ENCODE measurements around the gene GARNL3.

Gene GARNL3

GRCh38 chr9:127398715-127399400 lies 134.3 kb downstream of the GARNL3 start:
- no peak for DNase-seq (ENCODE audit: low read depth in 2 of 2, low spot score in 1 of 2)

DNA sequence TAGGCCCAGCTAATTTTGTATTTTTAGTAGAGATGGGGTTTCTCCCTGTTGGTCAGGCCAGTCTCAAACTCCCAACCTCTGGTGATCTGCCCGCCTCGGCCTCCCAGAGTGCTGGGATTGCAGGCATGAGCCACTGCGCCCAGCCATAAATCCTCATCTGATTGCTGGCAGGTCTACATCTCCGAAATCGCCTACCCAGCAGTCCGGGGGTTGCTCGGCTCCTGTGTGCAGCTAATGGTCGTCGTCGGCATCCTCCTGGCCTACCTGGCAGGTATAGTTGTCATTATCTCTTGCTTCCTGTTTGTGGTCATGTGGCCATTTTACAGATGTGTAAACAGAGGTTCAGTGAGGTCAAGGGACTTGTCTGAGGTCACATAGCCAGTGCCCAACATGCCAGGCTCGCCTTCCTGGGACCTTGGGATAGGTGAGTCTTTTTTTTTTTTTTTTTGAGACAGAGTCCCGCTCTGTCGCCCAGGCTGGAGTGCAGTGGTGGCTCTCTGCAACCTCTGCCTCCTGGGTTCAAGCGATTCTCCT lies 135.2 kb downstream of the GARNL3 start:
- no peak for DNase-seq (ENCODE audit: low read depth in 2 of 2, low spot score in 1 of 2)

GRCh38 chr9:127402401-127403090 lies 138.0 kb downstream of the GARNL3 start:
- no peak for DNase-seq (ENCODE audit: low read depth in 2 of 2, low spot score in 1 of 2)

GRCh38 chr9:127403507-127404192 lies 139.1 kb downstream of the GARNL3 start:
- no peak for DNase-seq (ENCODE audit: low read depth in 2 of 2, low spot score in 1 of 2)

- DNase-seq (ENCODE audit: low read depth in 2 of 2, low spot score in 1 of 2): no peak
These were observed 140.1 kb downstream of the GARNL3 start for GRCh38 chr9:127404631-127405030.

DNA sequence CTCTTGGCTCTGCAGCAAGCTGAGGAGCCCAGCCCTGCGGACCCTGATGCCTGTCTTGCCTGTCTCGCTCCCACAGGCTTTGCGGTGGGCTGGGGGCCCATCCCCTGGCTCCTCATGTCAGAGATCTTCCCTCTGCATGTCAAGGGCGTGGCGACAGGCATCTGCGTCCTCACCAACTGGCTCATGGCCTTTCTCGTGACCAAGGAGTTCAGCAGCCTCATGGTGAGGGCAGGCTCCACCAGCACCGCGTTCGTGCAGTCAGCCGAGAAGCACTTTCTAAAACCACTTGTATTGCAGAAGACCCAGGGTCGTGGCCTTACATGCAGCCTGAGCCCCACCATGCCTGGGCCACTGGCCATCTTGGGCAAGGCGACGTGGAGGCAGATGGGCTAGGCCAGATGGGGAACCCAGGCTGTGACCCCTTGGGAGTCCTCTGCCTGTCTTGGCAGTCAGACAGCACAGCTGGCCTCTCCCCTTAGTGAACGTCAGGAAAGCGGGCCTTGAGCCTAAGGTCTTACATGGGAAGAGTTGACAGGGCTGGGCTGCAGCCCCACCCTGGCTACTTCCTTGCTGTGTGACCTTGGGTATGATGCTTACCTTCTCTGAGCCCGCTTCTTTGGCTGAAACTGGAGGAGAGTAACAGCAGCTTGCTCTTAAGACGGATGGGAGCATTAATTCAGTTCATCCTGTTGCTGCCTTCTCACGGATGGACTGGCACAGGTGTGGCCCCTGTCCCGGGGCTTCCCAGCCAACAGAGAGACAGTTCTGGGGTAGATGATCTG lies 141.0 kb downstream of the GARNL3 start:
- DNase-seq (ENCODE audit: low read depth in 2 of 2, low spot score in 1 of 2): no peak

DNA sequence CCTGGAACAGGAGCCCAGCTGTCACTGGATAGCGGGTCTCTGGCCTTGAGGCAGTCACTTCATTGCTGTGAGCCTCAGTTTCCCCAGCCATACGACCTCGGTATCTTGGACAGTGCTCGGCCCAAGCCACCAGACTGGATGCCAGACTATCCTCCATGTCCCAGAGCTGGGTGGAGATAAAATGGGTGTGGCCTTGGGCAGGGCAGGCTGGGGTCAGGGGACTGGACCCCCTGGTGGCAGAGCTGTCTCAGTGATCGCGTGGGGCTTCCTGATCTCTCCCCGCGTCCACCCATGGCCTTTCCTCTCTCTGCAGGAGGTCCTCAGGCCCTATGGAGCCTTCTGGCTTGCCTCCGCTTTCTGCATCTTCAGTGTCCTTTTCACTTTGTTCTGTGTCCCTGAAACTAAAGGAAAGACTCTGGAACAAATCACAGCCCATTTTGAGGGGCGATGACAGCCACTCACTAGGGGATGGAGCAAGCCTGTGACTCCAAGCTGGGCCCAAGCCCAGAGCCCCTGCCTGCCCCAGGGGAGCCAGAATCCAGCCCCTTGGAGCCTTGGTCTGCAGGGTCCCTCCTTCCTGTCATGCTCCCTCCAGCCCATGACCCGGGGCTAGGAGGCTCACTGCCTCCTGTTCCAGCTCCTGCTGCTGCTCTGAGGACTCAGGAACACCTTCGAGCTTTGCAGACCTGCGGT lies 142.4 kb downstream of the GARNL3 start:
- DNase-seq (ENCODE audit: low read depth in 2 of 2, low spot score in 1 of 2): no peak

- no peak for DNase-seq (ENCODE audit: low read depth in 2 of 2, low spot score in 1 of 2)
These were observed 142.9 kb downstream of the GARNL3 start for GRCh38 chr9:127407492-127407843.

GRCh38 chr9:127411122-127411521 lies 146.5 kb downstream of the GARNL3 start:
- no peak for DNase-seq (ENCODE audit: low read depth in 2 of 2, low spot score in 1 of 2)

- no peak for DNase-seq (ENCODE audit: low read depth in 2 of 2, low spot score in 1 of 2)
These were observed 150.6 kb downstream of the GARNL3 start for GRCh38 chr9:127415141-127415540.

DNA sequence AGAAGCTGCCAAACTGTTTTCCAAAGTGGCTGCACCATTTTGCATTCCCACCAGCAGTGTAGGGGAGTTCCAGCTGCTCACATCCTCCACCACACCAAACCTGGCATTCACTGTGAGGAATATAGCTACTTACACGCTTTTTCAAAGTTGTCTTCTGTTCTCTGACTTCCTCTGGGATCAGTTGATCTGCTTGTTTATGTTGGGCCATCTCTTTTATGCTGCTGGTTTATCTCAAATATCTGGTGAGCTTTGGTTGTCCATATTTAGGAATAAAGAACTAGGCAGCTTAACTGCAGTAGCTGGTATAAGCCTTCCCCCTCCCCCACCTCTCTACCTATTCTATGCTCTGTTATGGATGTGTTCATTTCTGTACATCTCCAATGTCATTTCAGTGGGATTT lies 151.1 kb downstream of the GARNL3 start:
- DNase-seq (ENCODE audit: low read depth in 2 of 2, low spot score in 1 of 2): no peak

DNA sequence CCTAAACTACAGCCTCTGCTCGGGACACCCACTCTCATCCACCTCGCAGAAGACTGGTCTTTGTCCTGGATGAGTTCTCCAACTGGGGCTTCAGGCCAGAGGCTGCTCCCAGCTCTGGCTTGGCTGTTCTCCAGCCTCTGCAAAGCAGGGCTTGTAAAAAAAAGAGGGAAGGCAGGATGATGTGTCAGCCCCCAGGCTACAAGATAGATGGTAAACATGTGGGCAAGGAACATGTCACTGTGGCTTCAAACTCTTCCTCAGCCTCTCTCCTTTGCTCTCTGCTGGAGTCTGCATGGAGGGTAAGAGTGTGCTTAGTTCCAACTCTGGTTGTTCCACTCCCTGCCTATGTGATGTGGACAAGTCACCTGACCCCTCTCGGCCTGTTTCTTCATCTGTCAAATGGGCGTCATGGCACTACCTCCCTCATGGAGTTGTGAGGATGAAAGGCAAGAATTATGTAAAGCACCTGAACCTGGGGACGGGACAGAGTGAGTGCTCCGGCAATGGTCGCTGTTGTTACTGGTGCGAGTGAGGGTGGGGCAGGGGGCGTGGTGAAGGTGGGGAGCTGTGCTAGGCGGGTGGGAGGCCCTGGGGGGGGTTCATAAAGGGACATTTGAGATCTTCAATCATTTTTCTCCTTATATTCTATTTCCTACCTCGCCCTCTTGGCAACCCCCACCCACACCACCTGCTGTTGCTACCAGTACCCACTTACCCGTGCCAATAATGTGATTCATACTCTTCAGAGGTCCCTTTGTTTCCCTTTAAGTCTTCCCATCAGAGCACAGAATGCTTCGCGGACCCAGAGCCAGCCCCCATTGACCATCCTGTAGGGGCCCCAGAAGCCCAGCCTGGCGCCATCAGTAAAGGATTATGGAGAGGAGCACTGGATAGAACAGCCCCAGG lies 152.8 kb downstream of the GARNL3 start:
- DNase-seq (ENCODE audit: low read depth in 2 of 2, low spot score in 1 of 2): no peak

- DNase-seq (ENCODE audit: low read depth in 2 of 2, low spot score in 1 of 2): no peak
These were observed 153.5 kb downstream of the GARNL3 start for GRCh38 chr9:127418037-127418471.

GRCh38 chr9:127419348-127419747 lies 154.8 kb downstream of the GARNL3 start:
- DNase-seq (ENCODE audit: low read depth in 2 of 2, low spot score in 1 of 2): no peak

- no peak for DNase-seq (ENCODE audit: low read depth in 2 of 2, low spot score in 1 of 2)
These were observed 156.5 kb downstream of the GARNL3 start for GRCh38 chr9:127421057-127421456.

- DNase-seq (ENCODE audit: low read depth in 2 of 2, low spot score in 1 of 2): no peak
These were observed 157.7 kb downstream of the GARNL3 start for GRCh38 chr9:127422133-127422782.

DNA sequence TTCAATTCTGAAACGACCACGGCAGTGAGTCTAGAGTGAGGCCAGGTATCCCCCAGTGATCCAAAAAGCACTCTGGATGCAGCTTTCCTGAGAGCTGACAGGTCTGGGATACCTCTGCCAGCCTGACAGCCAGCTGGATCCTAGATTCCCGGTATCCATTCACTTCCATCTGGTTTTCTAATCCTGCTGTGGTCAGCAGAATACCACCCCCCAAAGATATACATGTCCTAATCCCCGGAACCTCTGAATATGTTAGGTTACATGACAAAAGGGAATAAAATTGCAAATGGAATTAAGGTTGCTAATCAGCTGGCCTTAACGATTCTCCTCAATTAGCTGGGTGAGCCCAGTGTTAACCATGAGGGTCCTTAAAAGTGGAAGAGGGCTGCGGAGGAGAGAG lies 158.2 kb downstream of the GARNL3 start:
- DNase-seq (ENCODE audit: low read depth in 2 of 2, low spot score in 1 of 2): no peak

- DNase-seq (ENCODE audit: low read depth in 2 of 2, low spot score in 1 of 2): no peak
These were observed 158.9 kb downstream of the GARNL3 start for GRCh38 chr9:127423476-127423933.
